Kidney glomerular epithelial cell (primary cell): ENCODE results near the gene RNH1.

Experiments used
- DNase-seq: peaks from one replicate; lab custom pipeline; 2025; lab: John Stamatoyannopoulos, UW

The RNH1 gene

DNA sequence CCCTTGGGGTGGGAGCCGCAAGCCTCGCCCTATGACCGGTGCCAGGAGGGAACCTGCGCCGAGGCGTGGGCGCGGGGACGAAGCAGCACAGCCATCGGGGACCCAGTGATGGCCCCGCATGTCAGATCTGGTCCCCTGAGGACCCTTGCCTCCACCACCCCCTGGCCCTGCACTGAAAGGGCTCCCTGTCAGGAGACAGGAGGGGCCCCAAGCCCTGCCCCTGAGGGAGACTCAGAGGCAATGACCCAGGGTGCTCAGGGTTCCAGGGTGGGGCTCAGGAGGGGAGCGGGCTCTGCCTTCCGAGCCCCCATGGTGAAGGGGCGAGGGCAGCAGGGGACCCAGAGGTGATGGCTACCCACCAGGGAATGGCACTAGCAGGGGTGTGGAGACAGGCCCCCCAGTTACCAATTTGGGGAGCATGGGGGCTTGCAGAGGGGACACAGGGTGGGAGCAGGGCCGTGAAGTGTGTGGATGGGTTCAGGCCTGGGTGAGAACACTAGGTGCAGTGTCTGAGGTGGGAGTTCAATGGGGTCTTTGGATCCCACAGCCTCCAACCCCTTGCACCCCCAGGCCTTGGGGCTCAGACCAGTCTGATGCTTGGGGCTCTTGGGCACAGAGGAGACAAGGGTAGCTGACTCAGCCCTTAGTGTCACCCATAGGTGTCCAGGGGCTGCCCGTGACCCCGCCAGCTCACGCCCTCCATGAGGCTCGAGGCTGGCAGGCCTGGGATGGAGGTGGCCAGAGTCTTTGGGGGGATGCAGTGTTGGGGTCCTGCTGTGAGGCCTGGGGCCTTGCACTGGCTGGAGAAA lies 30.8 kb upstream of the RNH1 start:
- DNase-seq = no peak

DNA sequence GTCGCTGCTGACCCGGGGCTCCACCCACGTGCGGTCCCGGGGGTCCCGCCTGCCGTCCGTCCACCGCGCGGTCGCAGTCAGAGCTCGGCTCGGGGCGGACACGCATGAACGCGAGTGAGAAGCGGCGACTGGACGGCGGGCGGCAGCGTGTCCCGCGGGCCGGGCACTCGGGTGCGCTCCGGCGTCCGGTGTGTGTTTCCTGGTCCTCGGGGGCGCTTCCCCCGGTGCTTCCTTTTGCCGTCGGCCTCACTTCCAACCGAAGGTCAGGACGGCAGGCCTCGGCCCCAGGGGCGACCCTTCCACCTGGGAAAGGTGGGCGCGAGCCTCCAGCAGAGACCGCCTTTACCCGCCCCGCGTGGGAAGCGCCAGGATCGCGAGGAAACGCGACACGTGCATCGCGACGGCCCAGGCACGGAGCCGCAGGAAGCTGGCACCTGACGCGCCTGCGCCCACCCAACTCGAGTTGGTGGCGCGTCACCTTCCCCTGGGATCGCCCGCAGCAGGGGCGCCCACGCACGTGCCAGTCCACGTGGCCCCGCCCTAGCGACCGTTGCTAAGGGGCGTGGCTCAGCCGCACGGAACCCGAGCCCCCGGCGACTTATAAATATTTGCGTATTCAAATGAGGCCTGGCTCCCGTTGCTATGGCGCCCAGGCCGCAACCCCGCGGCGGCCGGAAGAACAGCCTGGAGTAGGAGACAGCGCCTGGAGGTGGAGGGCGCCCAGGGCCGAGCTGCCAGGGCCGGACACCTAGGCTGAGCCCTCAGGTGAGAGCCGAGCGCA lies 30.0 kb upstream of the RNH1 start, which contains the start of gene LRRC56:
Gene LRRC56, plus strand, starts transcription at position 687 of the 781 bp plus-strand sequence. CDS start 3,158 bp downstream, outside the sequence.
- DNase-seq = peak; percentile 58

DNA sequence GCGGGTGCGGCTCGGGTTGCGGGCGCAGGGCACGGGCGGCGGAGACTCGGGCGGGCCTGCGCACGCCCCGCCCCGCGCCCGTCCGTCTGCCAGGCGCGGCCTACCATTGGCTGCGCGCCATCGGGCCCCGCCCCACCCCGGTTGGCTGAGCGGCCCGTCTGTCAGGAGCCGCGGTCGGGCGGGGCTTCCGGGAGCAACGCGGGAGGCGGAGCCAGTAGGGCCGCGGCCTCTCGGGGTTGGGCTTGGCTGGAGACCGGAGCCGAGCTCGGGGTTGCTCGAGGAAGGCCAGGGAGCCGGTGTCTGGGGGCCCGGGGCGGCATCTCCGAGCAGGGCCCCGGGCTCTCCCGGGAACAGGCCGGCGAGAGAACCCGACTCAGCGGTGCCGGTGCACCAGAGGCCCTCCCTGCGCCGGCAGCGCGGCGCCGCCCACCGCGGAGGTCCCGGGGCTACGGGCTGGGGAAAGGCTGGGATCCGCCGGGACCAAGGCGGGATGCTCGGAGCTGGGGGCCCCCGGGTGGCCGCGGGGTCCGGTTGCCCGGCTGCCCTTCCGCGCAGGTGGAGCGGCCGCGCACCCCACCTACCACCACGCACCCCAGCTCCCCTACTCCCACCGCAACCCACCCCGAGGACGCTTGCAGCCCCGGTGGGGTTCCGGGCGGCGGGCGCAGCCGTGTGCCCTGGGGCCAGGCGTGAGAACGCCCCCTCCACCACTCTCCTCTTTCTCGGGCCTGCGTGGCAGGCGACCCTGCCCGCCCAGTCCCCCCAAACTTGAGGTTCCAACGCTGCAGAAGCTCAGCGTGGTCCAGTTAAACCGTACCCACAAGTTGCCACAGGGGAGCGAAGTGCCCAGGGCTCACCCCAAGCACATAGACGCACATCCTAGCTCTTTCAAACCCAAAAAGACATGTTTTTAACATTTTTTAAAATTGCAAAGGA lies 28.7 kb upstream of the RNH1 start, which contains the start of gene HRAS:
Gene HRAS, minus strand, starts transcription at position 58 of the 936 bp plus-strand sequence.
- DNase-seq = peak; percentile 69

DNA sequence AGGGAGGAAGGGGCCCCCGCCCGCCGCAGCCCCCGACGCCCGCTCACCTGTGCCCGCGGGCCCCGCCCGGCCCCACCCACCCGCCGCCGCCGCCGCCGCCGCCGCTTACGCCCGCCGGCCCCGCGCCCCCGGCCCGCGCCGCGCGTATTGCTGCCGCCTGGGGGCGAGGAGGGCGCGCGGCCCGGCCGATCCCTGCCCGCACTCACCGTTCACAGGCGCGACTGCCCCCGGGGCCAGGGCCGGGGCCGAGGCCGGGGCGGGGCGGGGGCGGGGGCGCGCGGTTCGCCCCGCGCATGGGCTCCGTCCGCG lies 28.1 kb upstream of the RNH1 start:
- no peak for DNase-seq

DNA sequence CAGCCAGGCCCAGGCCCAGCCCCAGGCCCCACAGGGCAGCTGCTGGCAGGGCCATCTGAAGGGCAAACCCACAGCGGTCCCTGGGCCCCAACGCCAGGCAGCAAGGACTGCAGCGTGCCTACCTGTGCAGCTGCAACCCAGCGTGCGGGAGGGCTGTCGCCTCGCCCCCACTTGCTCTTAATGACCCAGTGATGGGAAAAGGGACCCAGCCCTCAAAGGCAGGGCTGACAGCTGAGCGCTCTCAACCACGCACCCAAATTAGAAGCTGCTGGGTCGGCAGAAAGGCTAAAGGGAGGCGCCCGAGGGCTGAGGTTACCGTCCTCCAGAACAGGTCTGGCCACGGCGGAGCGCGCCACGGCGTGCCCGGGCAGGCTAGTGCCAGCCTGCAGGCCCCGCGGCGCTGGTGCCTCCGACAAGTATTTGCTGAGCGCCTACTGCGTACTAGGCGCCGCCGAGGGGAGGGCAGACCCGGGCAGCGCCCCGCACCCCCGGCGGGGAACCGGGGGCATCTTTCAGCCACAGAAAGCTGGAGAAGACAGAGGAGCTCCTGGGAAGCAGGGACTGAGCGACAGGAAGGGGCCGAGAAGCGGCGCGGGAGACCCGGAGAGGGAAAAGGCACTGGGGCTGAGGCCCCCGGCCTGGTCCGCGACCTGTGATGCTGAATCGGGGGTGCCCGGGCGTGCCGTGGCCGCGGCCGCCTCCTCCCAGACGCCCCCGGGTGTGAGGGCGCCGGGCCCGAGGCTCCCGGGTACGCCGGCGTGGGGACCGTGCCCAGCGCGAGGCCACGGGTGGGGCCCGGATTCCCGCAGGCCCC lies 27.6 kb upstream of the RNH1 start:
- no peak for DNase-seq

DNA sequence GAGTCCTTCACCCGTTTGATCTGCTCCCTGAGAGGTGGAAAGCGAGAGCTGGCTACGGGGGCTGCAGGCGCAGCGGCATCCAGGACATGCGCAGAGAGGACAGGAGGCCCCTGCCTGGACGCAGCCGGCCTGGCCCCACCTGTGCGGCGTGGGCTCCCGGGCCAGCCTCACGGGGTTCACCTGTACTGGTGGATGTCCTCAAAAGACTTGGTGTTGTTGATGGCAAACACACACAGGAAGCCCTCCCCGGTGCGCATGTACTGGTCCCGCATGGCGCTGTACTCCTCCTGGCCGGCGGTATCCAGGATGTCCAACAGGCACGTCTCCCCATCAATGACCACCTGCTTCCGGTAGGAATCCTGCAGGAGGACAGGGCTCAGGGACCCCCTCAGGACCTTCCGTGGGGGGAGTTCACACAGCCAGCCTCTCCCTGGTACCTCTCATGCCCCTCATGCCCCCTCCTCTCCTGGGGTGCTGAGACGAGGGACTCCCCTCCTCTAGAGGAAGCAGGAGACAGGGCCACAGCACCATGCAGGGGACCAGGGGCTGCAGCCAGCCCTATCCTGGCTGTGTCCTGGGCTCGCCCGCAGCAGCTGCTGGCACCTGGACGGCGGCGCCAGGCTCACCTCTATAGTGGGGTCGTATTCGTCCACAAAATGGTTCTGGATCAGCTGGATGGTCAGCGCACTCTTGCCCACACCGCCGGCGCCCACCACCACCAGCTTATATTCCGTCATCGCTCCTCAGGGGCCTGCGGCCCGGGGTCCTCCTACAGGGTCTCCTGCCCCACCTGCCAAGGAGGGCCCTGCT lies 26.7 kb upstream of the RNH1 start:
- DNase-seq = no peak

DNA sequence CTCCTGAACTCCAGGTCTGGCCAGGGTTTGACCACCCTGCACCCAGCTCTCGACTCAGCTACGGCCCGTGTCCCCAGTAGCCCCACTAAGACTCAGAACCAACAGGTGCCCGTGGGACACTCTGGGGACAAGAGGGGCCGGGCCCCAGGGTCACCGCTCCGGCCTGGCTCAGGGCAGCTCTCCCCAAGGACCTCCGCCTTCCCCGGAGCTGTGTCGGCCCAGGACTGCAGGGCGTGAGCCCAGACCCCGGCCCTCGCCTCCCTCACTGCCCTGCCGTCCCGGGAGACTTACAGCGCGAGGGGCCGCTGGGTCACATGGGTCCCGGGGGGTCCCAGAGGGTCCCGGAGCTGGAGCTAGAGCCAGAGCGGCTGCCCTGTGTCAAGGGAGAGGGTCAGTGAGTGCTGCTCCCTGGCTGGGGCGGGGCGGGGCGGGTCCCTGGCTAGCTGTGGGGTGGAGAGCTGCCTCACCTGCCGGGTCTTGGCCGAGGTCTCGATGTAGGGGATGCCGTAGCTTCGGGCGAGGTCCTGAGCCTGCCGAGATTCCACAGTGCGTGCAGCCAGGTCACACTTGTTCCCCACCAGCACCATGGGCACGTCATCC lies 26.0 kb upstream of the RNH1 start:
- DNase-seq = no peak

DNA sequence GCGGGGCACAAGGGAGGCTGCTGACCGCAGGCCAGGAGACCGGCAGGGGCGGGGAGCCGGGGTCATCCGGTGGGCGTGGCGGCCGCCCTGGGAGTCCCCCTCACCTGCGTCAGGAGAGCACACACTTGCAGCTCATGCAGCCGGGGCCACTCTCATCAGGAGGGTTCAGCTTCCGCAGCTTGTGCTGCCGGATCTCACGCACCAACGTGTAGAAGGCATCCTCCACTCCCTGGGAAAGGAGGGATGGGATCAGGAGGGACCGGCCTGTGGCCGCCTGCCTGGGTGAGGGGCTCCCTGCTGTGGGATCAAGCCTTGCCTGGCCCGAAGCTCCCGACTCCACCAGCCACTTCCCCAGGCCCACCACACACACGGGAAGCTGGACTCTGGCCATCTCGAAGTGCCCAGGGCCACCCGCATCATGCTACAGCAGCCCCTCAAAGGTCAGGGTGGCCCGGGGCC lies 25.5 kb upstream of the RNH1 start:
- DNase-seq = no peak

DNA sequence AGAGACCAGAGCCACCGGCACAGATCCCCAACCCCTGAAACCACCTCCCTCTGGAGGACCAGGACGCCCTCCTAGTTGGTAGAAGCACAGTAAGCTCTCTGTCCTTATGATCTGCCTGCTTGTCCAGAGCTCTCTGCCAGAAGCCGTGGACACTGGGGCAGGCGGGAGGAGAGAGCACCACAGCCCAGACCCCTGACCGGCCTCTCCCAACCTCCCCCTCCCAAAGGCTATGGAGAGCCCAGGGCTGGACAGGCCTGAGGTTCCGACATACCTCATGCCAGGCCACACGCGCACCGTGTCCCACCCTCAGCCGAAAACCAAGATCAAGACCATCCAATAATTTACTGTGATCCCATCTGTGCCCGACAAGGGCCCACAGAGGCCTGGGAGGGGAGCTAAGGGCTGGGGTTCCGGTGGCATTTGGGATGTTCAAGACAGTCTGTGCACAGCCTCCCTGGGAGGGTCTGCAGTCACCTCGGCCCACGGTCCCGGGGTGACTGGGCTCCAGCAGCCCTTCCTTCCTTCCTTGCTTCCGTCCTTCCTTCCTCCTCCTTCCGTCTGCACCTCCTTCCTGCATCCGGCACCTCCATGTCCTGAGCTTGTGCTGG lies 25.0 kb upstream of the RNH1 start:
- no peak for DNase-seq

DNA sequence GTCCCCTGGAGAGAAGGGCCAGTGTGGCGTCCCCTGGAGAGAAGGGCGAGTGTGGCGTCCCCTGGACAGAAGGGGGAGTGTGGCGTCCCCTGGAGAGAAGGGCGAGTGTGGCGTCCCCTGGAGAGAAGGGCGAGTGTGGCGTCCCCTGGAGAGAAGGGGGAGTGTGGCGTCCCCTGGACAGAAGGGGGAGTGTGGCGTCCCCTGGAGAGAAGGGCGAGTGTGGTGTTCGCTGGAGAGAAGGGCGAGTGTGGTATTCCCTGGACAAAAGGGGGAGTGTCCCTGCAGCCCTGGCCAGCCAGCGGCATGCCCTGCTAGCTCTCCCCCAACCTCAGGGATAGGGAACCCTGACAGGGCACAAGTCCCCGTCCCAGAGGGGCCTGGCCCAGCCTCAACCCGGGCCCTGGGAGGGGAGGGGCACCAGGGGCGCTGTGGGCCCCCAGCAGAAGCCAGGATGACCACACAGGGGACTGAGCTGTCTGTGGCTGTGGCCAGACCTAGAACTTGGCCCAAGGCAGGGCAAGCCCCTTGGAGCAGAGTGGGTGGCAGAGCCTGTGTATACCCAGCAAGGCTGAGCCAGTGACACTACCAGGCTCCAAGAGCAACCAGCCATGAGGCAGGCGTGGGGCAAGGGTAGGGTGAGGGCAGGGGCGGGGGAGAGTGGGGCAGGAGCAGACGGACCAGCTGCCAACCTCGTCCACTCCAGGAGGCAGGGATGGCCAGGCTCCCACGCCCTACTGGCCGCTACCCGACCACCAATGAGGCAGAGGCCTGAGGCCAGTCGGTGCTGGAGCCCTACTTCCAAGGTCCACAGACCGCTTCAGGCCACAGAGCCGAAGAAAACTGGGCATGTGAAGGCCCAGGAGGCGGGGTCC lies 24.2 kb upstream of the RNH1 start:
- no peak for DNase-seq

DNA sequence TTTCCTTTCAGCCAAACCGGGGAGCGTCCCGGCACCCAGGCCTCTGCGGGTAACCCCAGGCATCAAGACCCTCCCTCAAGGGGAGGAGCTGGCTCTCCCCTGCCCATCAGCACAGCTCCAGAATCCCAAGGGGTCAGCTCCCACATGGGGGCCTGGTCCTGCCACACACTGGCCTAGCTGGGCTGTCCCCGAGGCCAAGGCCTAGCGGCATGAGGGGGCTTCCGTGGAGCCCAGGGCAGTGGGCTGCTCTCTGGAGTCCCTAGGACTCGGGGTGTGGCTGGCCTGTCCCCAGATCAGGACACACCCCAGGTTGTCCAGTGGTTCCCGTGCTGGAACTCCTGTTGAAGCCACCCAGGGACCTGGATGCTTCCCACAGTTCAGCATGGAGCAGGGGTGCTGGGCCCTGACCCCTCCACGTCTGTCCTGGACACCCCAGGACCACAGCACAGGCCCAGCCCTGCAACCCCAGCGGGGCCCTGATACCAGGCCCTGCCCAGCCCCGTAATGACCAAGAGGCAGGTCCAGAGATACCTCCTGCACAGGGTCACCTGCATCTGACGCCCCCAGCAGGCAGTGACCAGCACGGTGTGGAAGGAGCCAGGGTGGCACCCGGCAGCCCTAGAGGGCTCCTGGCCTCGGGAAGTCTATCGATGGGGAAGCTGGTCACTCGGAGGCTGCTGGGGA lies 22.8 kb upstream of the RNH1 start:
- no peak for DNase-seq

DNA sequence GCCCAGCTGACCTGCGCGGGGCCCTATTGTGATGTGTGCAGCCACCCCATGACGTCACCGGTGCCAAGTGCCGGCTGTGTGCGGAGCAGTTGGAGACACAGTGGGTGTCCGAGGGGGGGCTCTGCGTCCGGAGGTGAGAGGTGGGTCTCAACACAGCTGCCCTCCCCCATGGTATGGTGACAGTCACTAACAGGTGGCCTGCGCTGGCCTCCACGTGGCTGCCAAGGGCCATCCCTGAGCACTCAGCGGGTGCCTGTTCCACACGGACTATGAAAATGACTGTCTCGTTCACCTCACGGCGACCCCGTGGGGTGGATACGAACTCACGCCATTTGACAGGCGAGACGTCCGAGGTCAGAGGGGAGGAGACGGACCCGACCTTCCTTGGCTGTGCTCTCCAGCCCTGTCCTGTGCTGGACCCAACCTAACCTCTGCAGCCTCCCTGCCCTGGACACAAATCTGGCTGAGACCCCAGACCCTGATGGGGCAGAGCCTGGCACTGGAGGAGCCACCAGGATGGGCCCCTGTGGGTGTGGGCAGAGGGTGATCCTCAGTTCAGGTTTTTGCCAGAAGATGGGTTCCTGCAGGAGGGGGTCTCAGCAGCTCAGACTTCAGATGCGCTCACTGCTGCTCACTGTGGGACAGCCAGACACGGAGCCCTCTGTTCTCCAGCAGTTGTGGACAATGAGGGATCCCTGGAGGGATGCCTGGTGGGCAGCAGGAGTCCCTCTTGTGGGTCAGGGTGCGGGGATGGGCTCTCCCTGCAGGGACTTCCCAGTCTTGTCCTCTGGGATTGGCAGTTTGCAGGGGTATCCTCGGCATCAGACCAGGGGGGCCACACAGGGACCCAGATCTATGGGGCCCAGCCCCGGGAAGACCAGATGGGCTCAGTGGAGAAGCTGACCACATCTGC lies 22.0 kb upstream of the RNH1 start:
- no peak for DNase-seq

DNA sequence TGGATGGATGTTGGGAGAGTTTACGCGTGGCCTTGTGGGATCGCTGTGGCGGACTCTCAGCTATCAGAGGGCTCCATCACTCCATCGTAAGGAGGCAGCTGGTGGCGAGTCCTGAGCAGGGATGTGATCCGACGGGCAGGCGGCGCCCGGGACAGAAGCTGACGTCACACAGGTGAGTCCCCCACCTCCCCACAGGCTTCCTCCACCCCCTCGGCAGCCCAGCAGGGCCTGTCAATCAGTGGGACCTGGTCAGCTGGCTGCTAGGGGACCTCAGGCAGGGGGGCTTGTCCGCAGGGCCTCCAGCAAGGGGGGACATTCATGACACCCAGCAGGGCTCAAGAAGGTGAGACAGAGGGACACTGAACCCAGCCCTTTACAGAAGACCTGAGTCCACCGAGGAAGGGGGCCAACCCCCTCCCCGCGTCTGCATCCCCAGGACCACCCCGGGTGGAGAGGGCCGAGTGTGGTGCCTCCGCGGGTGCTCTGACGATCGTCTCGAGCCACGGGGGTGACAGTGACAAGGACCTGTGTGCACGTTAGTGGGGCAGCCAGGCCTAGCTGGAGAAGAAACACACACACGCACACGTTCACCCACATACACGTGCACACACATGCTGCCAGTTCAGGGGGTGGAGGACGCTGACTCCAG lies 21.2 kb upstream of the RNH1 start:
- DNase-seq = no peak

DNA sequence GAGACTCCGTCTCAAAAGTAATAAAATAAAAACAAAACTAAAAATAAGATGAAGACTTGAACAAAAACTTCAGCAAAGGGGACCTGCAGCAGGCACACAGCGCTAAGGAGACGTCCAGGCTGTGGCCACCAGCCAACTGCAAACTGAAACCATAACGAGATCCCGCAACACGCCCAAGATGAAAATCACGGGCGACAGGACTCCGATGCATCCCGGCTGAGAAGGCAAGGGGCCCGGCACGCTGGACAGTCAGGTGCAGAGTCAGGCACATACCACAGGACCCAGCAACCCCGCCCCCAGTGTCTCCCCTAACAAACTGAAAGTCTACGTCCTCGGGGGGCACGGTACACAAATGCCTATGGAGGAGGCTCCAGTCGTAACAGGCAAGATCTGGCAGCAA lies 19.1 kb upstream of the RNH1 start:
- DNase-seq = no peak

DNA sequence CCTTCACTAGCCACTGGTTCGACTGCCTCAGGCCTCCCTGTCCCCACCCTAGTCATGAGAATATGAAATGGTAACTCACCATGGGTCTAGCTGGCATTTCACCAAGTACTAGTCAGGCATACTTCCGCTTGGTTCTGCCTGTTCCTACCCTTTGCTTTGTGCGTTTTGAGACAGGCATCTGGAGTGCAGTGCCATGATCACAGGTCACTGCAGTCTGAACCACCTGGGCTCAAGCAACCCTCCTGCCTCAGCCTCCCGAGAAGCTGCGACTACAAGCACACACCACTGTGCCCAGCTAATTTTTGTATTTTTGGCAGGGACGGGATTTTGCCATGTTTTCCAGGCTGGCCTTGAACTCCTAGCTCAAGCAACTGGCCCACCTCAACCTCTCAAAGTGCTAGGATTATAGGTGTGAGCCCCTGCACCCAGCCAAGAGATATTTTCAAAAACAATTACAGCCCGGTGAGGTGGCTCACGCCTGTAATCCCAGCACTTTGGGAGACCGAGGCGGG lies 14.2 kb upstream of the RNH1 start:
- no peak for DNase-seq
